Stimulated activated CD4-positive, alpha-beta T cell treated with anti-CD3 and anti-CD28 coated beads, Interleukin-1b, Interleukin-23, amount 100 ng/mL, for 24 hours (primary cell): Measurements from ENCODE around the gene RSPH3.
"Not testable (repeated sequence)": the region's sequence is repeated elsewhere in the genome, so short reads cannot be mapped to it uniquely, and the experiment has no call there.

Source experiments
- DNase-seq, 4 experiments: peaks; one replicate each; pipeline ENCODE4 v3.0.0-alpha.2; 2020; ENCODE audit warnings: low read depth in 4 of 4, low spot score in 1 of 4

Gene RSPH3

DNA sequence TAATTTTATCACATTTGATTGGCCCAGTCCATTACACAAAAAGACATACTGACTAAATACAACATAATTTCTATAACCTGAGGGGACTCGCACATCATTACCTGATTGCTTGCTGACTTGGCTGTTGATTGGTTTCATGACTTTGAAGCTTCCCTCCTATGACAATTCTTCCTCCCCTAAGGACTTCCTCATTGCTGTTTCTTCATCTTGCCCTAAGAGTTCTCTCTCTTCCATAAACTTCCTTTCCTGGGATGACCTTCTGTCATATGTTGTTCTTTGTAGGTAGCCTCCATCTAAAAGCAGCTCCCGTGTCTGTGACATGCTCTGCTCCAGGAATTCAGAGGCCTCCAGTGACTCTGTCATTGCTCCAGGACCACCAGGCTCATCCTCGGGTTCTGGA is 22.6 kb downstream of the RSPH3 start:
- no peak for DNase-seq

DNA sequence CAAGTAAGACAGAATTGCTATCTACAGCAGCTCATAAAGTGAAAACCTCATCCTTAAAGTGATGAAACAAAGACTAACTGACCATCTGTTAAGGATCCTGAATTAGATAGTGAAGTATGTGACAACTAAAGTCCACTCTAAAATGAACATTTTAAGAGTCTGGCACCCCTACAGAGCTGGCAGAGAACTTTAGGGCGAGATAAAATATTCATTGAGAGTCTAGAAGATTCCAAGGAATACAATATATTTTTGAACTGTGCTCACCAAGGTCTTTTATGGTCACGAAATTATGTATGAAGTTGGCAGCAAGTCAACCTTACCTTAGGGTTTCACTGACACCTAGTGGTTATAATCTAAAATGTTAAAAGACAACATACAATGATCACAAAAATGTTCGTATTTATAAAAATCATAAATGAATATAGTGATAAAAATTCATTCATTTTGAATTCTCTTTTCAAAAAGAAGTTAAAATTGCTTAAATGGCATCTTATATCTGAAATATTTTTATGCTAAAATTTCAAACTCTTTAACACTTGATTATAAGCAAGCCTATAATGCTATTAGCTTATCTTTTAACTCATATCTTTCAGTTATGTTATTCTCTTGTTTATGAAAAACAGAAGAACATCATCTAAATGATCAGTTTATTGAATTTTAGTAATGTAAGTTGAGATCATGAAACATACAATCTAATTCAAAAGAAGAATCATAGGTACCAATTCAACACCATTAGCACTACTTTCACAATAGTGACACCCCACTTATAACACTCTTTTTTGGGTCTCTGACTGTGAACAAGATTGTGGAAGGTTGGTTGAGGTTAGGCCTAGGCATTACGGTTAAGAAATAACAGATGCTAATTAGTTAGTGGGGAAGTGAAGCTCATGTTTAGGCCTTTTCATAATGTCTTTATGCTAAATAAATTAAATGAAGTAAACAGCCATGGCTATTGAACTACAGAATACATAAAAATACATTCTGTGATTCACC is 27.5 kb downstream of the RSPH3 start:
- no peak for DNase-seq

DNA sequence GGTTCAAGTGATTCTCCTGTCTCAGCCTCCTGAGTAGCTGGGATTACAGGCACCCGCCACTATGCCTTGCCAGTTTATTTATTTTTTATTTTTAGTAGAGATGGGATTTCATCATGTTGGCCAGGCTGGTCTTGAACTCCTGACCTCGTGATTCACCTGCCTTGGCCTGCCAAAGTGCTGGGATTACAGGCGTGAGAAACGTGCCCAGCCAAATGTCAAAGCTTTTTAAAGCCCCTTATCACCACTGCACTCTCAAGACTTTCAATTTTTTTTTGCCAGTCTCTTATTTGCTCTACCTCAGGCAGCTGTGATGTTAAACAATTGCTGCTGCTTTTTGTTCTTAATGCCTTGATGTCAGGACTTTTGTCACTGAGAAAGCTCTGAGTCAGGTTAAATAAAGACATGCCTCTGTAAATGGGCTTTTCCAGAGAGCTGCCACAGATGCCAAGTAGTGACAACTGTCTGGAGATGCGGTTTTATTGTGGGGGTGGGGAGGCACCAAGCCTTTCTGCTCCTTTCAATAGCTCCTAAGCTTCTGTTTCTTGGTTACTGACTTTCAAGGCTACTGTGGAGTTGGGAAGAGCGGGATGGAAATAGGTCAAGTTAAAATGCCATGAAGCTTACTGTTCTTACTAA is 29.2 kb downstream of the RSPH3 start:
- no peak for DNase-seq

DNA sequence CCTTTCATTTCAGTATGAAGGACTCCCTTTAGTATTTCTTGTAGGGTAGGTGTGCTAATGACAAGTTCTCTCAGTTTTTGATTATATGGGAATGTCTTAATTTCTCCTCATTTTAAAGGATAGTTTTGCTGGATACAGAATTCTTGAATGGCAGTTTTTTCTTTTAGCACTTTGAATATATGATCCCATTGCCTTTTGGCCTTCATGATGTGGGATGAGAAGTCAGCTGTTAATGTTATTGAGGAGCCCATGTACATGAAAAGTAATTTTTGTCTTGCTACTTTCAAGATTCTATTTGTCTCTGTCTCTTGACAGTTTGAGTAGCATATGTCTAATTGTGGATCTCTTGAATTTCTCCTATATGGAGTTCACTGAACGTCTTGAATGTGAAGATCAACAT is 30.9 kb downstream of the RSPH3 start:
- no peak for DNase-seq

DNA sequence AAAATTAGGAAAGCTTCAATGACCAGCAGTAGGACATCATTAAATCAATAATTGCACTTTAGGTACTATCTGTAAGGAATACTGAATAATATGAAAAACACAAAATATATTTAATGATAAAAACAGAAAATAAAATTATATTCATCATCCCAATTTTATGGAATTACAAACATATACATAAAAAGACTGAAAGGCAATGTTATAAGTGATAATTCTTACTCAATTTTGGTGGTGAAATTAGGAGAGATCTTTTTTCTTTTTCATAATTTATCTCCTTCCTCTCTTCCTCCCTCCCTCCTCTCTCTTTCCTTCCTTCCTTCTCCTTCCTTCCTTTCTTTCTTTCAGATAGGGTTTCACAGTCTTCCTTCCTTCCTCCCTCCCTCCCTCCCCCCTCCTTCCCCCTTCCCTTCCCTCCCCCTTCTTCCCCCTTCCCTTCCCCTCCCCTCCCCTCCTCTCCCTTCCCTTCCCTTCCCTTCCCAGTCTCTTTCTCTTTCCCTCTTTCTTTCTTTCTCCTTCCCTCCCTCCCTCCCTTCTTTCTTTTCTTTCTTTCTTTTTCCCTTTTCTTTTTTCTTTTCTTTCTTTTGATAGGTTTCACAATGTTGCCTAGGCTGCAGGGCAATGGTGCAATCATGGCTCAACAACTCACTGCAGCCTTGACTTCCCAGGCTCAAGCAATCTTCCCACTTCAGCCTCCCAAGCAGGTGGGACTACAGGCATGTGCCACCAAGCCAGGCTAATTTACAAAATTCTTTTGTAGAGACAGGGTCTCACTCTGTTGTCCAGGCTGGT is 36.8 kb downstream of the RSPH3 start:
- DNase-seq, result no peak

DNA sequence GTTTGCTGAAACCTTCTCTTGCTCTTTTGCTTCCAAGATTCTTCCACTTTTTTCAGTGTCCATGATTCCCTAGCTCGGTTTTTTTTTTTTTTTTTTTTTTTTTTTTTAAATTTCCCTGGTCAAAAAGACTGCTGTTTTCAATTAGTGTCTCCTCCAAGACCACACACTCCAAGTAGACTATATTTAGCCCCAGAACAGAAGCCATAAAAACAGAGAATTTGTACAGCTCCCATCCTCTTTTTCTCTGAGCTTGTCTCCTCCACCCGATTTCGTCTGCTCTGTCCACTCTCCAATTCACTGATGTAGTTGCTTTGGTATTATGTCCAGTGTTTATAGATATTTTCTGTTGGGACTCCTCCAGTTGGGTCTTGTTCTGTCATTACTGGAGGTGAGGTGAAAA is 37.6 kb downstream of the RSPH3 start:
- DNase-seq, result no peak

DNA sequence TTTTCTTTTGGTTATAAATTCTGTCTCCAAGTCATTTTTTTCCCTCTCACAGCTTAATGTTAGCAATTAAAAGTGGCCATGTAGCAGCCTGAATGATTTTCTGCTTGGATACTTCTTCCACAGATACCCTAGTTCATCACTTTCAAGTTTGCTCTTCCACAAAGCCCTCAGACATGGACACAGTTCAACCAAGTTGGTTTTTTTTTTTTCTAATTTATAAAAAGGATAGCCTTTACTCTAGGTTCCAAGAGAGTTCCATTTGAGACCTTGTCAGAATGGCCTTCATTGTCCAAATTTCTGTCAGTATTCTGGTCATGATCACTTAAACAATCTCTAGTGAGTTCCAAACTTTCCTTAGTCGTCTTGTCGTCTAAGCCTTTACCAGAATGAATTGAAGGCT is 40.0 kb downstream of the RSPH3 start:
- no peak for DNase-seq

DNA sequence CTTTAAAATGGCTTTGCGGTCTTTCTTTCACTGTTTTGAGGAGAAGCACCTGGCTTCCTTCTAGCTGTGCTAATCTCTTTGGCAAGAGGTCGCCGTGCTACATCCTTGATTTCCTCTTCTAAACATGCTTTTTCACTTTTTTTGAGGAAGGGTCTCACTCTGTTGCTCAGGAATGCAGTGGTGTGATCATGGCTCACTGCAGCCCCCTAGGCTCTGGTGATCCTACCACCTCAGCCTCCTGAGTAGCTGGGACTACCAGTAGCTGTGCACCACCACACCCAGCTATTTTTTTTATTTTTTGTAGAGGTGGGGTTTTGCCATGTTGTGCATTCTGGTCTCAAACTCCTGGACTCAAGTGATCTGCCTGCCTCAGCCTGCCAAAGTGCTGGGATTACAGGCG is 40.5 kb downstream of the RSPH3 start:
- DNase-seq, result no peak

DNA sequence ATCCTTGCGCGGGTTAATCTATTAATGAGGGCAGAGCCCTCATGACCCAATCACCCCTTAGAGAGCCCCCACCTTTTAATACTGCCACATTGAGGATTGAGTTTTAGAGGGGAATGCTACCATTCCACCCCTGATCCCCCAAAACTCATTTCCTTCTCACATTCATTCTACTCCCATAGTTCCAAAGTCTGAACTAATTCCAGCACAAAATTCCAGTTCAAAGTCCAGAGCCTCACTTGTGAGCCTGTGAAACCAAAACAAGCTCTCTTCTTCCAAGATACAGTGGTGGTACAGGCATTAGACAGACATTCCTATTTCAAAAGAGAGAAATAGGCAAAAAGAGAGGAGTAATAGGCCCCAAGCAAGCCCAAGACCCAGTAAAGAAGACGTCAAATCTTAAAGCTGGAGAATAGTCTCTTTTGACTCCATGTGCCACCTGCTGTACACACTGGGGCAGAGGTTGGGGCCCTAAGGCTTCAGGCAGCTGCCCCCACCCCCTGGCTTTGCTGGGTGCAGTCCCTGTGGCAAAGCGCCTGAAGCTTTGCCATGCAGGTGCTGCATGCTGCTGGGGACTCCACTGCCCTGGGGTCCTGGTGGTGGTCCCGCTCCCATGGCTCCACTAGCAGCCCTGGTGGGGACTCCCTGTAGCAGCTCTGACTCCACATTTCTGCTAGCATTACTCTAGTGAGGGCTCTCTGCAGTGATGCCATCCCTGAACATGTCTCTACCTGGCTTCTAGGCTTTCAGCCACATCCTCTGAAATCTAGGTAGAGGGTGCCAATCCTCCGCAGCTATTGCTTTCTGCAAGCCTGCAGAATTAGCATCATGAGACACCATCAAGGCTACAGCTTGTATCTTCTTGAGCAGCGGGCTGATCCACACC is 41.3 kb downstream of the RSPH3 start:
- no peak for DNase-seq

DNA sequence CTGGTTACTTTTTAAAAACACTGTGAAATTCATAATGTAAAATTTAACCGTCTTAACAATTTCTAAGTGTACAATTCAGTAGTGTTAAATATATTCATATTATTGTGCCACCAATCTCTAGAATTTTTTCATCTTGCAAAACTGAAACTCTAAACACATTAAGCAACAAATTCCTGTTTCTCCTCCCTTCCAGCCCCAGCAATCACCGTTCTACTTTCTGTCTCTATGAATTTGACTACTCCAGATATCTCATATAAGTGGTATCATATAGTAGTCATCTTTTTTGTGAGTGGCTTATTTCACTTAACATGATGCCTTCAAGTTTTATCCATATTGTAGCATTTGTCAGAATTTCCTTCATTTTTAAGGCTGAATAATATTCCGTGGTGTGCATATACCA is 44.7 kb downstream of the RSPH3 start:
- DNase-seq, result no peak

DNA sequence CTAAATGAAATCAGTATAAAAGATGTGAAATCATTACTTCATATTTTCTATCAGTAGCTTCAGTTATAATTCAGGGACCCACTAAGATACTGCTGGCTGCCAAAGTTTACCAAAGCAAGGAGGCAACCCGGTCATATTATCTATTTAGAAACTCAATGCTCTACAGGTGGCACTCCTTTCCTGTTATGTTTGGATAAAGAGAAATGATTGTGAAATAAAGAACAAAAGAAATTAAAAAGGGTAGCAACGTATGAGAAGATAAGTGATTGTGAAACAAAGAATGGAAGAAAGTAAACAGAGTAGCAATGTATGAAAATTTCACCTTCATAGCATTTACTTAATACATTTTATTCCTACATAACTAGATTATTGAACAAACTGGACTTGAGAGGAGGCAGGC is 45.2 kb downstream of the RSPH3 start:
- no peak for DNase-seq

DNA sequence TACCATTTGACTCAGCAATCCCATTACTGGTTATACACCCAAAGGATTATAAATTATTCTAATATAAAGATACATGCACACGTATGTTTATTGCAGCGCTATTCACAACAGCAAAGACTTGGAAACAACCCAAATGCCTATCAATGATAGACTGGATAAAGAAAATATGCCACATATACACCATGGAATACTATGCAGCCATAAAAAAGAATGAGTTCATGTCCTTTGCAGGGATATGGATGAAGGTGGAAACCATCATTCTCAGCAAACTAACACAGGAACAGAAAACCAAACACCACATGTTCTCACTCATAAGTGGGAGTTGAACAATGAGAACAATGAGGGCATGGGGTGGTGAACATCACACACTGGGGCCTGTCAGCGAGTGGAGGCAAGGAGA is 48.0 kb downstream of the RSPH3 start:
- DNase-seq, result not testable (repeated sequence)

DNA sequence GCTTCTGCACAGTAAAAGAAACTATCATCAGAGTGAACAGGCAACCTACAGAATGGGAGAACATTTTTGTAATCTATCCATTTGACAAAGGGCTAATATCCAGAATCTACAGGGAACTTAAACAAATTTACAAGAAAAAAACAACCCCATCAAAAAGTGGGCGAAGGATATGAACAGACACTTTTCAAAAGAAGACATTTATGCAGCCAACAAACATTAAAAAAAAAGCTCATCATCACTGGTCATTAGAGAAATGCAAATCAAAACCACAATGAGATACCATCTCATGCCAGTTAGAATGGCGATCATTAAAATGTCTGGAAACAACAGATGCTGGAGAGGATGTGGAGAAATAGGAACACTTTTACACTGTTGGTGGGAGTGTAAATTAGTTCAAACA is 48.4 kb downstream of the RSPH3 start:
- not testable (repeated sequence) for DNase-seq

DNA sequence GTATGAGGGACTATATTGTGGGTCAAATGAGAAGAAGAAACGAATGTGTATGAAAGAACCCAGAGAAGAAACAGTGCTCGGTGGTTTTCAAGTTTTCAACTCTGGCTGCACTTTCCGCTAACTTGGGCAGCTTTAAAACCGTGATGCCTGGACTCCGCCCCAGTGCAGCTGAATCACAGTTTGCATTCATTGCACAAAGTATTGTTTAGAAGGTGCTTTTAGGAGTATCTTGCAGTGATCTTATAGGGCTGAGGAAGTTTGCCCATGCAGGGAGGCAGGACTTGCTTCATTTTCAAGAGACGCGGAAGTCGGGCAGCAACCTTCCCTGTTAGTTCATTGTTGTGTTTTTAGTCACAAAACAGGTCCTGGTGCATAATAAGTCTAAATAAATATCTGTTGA is 52.7 kb downstream of the RSPH3 start:
- DNase-seq, result no peak

DNA sequence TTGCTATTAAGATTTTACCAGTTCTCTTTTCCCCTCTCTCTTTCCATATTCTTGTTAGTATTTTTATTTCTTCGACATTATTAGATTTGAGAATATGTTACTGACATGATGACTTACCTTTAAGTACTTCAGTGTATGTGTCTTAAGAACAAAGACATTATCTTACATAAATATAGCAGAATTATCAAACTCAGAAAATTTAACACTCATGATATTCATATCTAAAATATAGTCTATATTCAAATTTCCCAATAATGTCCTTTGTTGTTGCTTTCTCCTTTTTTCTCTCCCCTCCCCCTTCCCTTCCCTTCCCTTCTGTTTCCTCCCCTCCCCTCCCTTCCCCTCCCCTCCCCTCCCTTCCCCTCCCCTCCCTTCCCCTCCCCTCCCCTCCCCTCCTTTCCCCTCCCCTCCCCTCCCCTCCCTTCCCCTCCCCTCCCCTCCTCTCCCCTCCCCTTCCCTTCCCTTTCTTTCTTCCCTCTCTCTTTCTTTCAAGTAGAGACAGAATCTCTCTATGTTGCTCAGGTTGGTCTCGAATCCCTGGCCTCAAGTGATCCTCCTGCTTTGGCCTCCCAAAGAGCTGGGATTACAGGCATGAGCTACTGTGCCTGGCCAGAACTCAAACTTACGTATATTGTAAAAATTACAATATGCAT is 56.5 kb downstream of the RSPH3 start:
- no peak for DNase-seq

DNA sequence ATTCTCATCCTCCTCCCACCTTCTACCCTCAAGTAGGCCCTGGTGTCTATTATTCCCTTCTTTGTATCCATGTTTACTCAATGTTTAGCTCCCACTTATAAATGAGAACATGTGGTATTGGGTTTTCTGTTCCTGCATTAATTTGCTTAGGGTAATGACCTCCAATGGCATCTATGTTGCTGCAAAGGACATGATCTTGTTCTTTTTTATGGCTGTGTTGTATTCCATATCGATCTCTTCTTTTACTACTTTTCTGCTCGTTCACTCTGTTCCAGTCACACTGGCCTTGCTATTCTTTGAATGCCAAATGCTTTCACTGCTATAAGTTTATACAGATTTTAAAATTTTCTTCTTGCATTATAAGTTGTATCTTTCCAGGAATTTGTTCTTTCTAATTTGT is 57.7 kb downstream of the RSPH3 start:
- no peak for DNase-seq

DNA sequence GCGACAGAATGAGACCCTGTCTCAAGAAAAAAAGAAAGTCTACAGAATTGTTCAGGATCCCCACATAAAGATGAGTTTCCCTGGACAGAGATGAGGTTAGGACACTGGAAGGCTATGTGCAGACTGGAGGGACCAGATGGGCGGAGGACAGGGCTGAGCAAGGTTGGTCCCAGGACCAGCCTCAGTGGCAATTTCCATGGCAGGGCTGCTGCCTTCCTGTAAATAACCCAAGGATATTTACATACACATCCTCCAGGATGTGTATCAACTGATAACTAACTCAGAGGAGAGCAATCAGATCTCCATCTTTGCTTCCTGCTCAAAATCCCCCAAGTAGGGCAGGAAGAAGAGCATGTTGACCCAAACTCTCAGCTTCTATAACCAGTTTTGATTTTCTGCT is 58.8 kb downstream of the RSPH3 start:
- no peak for DNase-seq

DNA sequence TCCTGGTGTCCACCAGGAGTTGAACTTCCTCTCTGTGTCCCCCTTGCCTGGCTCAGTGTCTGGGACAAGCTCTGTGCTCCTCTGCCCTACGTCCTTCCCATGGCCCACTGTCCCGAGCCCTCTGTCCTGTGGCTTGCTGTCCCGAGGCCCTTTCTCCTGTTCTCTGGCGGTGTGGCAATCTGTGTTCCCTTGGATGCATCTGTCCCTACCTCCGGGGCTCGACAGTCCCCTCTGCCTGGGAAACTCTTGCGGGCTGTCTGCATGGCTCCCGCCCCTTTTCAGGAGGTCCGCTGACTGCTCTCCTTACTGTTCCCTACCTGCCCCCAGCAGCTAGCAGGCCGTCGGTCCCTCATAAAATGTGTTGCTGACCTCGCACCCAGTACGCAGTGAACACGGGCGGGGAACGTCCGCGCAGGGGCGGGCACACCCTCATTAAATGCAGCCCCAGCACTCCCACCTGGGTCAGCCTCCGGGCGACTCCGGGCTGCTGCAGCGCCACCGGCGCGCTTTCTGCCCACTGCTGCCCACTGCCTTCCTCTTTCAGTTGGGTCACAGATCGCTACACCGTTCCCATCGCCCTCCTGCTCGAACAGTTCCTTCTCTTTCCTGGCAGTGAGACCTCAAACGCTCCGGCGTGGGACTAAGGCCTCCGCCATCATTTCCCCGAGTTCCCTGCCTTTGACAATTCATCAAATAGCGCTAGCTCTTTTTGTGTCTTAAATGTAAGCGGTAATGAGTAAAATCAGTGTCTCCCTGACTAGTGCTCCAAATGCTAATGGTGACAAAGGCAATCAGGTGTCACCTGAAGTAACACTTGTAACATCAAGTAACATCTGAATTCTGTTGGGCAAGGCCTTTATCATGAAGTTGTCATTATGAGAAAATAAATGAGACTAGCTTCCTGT is 60.5 kb downstream of the RSPH3 start:
- no peak for DNase-seq

DNA sequence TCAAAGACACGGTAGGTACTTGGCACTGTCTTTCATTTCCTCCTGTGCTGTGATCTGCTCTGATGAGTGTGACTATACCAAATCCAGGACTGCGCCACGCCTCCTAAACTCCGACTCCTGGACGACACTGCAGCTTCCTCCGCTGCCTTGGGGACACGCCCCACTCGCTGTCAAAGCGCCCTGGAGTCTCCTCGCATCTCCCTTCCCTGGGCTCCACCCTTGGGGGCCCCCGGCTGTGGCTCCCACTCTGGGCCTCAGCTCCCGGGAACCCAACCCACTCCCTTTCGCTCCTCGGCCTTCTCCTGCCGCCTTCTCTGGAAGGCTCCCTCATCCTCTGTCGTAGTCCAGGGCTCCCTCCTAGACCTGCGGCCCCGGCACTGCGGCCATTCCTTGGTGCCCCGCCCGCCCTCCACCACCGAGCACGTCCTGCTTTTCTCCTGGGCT is 61.2 kb downstream of the RSPH3 start:
- DNase-seq, result peak in 1 of 4 experiments; percentile 4
